K562 (cell line): ENCODE measurements around the gene GNS.

Experiments
- EZH2 ChIP-seq: IDR thresholded peaks from 2 replicates; pipeline ENCODE4 v1.6.1; 2012; ENCODE audit warnings: low read depth, mild to moderate bottlenecking, inconsistent platforms, low read length, borderline replicate concordance
- FOXK1 ChIP-seq: sonication (generic); formaldehyde crosslinking; IDR thresholded peaks from 2 replicates; pipeline ENCODE4 v1.8.0; 2022; ENCODE audit warnings: missing genetic modification reagents, mild to moderate bottlenecking, borderline replicate concordance
- KLF16 ChIP-seq: IDR thresholded peaks from 2 replicates; pipeline ENCODE4 v1.6.1; 2016; ENCODE audit warnings: antibody characterized with exemption
- POLR2A ChIP-seq: fragments of 450-650 bp; conservative IDR thresholded peaks from 2 replicates; pipeline ENCODE4 v1.6.1; 2016
- TCF7L2 ChIP-seq: fragments of 150-350 bp; IDR thresholded peaks from 2 replicates; pipeline ENCODE4 v1.6.1; 2016; ENCODE audit warnings: low read depth, mild to moderate bottlenecking, low read length, moderate library complexity
- YY1 ChIP-seq, 3 experiments: IDR thresholded peaks; 2 replicates each; pipeline ENCODE4 v1.6.1; 2011; ENCODE audit warnings: low read length in 2 of 3, mild to moderate bottlenecking in 2 of 3, moderate library complexity in 2 of 3, borderline replicate concordance in 1 of 3, control low read depth in 1 of 3, low read depth in 1 of 3; ENCODE audit not compliant: insufficient read depth in 3 of 3, insufficient replicate concordance in 2 of 3, control insufficient read depth in 1 of 3, insufficient read length in 1 of 3; ENCODE audit errors: extremely low read depth in 1 of 3

DNA sequence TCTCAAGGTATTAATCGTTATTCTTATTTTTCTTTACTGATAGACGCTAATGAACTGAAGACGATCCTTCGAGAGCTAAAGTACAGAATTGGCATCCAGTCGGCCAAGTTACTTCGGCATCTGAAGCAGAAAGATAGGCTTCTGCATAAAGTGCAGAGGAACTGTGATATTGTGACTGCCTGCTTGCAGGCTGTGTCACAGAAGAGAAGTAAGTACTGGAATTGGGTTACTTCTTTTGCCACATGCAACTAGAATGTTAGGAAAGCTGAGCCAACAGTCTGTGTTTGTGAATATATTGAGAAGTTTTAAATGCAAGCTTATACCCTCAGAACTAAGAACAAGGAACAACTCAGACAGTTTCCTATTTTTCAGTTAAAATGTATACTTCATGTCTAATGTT is 26.6 kb upstream of the GNS start:
- no peak for TF ChIP-seq KLF16
- TF ChIP-seq TCF7L2 = no peak
- TF ChIP-seq POLR2A = no peak
- TF ChIP-seq EZH2 = no peak
- TF ChIP-seq YY1 (IDR thresholded peaks at IDR 0.05; ENCODE audit: borderline replicate concordance in 1 of 3, control insufficient read depth in 1 of 3, extremely low read depth in 1 of 3, insufficient read depth in 3 of 3, insufficient read length in 1 of 3, insufficient replicate concordance in 2 of 3, low read depth in 1 of 3, low read length in 2 of 3) = no peak
- TF ChIP-seq FOXK1 (CRISPR knock-in tag) = no peak
